Activated naive CD4-positive, alpha-beta T cell treated with anti-CD3 and anti-CD28 coated beads, Interleukin-2, amount 50 U/mL, for 72 hours (primary cell): ENCODE results near the gene USP17L29. TPM values are rescaled to one million over a fixed set of nuclear protein-coding genes. Genes with fewer than 3 reads are reported as not detected.

Experiments used
- total RNA-seq, 2 donors: library from RNA; stranded (reverse); gene quantifications; one replicate each; pipeline ENCODE4 v1.2.3, GENCODE V29; 2022

Gene USP17L29
- total RNA-seq, 2 donors from 2014 or later = not detected

Other genes with a start within 250 kb of the USP17L29 start
- not detected for gene FAM90A26, start 183.2 kb upstream of the USP17L29 start, total RNA-seq
- gene USP17L10, start 143.0 kb upstream of the USP17L29 start, total RNA-seq = not detected
- not detected for gene USP17L11, start 138.2 kb upstream of the USP17L29 start, total RNA-seq
- gene USP17L12, start 133.5 kb upstream of the USP17L29 start, total RNA-seq = not detected
- gene USP17L13, start 128.7 kb upstream of the USP17L29 start, total RNA-seq = not detected
- gene USP17L15, start 119.3 kb upstream of the USP17L29 start, total RNA-seq = not detected
- not detected for gene USP17L17, start 109.8 kb upstream of the USP17L29 start, total RNA-seq
- gene USP17L18, start 105.0 kb upstream of the USP17L29 start, total RNA-seq = not detected
- gene USP17L19, start 100.3 kb upstream of the USP17L29 start, total RNA-seq = not detected
- gene USP17L20, start 95.5 kb upstream of the USP17L29 start, total RNA-seq = not detected
- not detected for gene USP17L21, start 90.8 kb upstream of the USP17L29 start, total RNA-seq
- not detected for gene USP17L22, start 86.0 kb upstream of the USP17L29 start, total RNA-seq
- not detected for gene USP17L24, start 28.5 kb upstream of the USP17L29 start, total RNA-seq
- not detected for gene USP17L25, start 23.7 kb upstream of the USP17L29 start, total RNA-seq
- gene USP17L26, start 19.0 kb upstream of the USP17L29 start, total RNA-seq = not detected
- not detected for gene USP17L5, start 14.2 kb upstream of the USP17L29 start, total RNA-seq
- gene USP17L27, start 9.5 kb upstream of the USP17L29 start, total RNA-seq = not detected
- not detected for gene USP17L28, start 4.7 kb upstream of the USP17L29 start, total RNA-seq
- gene USP17L30, start 9.5 kb downstream of the USP17L29 start, total RNA-seq = not detected
- not detected for gene DEFB131A, start 90.8 kb downstream of the USP17L29 start, total RNA-seq